ENCODE measurements around the gene NELFB.
"Not testable (repeated sequence)": the region's sequence is repeated elsewhere in the genome, so short reads cannot be mapped to it uniquely, and the experiment has no call there.

NELFB gene

DNA sequence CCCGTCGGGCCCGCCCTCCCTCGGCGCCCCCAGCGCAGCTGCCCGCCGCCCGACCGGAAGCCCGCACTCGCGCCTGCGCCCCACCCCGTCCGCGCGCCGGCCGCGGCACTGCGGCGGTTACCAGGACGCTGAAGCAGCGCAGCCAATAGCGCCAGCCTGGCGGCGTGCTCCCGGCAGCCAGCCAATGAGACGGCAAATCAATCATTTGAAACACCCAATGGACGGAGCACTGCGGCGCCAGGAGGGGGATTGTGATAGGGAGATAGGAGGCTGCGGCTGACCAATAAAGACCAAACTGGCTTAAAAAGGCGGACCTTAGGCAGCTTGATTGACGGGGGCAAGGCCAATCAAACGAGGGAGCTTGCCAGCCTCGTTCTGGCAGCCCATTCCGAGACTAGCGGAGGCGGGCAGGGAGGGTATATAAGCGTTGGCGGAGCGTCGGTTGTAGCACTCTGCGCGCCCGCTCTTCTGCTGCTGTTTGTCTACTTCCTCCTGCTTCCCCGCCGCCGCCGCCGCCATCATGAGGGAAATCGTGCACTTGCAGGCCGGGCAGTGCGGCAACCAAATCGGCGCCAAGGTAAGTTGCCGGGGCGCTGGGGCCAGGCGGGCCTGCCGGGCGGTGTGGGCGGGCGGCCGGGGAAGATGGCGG lies 14.2 kb upstream of the NELFB start, which contains the start of gene TUBB4B:
Gene TUBB4B (plus strand): TSS at position 447 of the 649 bp plus-strand sequence. CDS start 74 bp downstream, at position 521.
- TF ChIP-seq, protein P1, sequence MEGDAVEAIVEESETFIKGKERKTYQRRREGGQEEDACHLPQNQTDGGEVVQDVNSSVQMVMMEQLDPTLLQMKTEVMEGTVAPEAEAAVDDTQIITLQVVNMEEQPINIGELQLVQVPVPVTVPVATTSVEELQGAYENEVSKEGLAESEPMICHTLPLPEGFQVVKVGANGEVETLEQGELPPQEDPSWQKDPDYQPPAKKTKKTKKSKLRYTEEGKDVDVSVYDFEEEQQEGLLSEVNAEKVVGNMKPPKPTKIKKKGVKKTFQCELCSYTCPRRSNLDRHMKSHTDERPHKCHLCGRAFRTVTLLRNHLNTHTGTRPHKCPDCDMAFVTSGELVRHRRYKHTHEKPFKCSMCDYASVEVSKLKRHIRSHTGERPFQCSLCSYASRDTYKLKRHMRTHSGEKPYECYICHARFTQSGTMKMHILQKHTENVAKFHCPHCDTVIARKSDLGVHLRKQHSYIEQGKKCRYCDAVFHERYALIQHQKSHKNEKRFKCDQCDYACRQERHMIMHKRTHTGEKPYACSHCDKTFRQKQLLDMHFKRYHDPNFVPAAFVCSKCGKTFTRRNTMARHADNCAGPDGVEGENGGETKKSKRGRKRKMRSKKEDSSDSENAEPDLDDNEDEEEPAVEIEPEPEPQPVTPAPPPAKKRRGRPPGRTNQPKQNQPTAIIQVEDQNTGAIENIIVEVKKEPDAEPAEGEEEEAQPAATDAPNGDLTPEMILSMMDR (IDR thresholded peaks at IDR 0.05; ENCODE audit: low read depth, low read length) = no peak
- TF ChIP-seq EZH2phosphoT487 (IDR thresholded peaks at IDR 0.05; ENCODE audit: low read depth) = no peak
- H3K79me2 ChIP-seq (ENCODE audit: low read length) = peaks cover 47% of the 10 kb centered on the region
- peak within 1 kb of the TSS; percentile 95 for H3K4me2 ChIP-seq (ENCODE audit: low read length)
- H2AFZ ChIP-seq (ENCODE audit: low read depth, low read length) = no peak within 1 kb of the TSS; the same call in 1 of the 2 replicates
- peaks cover 26% of the 10 kb centered on the region for H4K20me1 ChIP-seq (ENCODE audit: insufficient read depth, low read length)
- peak within 1 kb of the TSS; percentile 97 for H3K4me3 ChIP-seq (ENCODE audit: low read length)
- H3K9me3 ChIP-seq (ENCODE audit: insufficient read depth, low read length) = no peaks in the 10 kb centered on the region
- H3K9ac ChIP-seq (ENCODE audit: low read length) = peak within 1 kb of the TSS; percentile 91
- peak within 1 kb of the TSS; percentile 88 for H3K27ac ChIP-seq (ENCODE audit: low read length)
- peaks cover 30% of the 10 kb centered on the region for H3K4me1 ChIP-seq (ENCODE audit: low read length)
- H3K27me3 ChIP-seq (ENCODE audit: low read depth, low read length) = no peaks in the 10 kb centered on the region
- peaks cover 20% of the 10 kb centered on the region for H3K36me3 ChIP-seq (replicated peaks; ENCODE audit: low read depth, low read length)

DNA sequence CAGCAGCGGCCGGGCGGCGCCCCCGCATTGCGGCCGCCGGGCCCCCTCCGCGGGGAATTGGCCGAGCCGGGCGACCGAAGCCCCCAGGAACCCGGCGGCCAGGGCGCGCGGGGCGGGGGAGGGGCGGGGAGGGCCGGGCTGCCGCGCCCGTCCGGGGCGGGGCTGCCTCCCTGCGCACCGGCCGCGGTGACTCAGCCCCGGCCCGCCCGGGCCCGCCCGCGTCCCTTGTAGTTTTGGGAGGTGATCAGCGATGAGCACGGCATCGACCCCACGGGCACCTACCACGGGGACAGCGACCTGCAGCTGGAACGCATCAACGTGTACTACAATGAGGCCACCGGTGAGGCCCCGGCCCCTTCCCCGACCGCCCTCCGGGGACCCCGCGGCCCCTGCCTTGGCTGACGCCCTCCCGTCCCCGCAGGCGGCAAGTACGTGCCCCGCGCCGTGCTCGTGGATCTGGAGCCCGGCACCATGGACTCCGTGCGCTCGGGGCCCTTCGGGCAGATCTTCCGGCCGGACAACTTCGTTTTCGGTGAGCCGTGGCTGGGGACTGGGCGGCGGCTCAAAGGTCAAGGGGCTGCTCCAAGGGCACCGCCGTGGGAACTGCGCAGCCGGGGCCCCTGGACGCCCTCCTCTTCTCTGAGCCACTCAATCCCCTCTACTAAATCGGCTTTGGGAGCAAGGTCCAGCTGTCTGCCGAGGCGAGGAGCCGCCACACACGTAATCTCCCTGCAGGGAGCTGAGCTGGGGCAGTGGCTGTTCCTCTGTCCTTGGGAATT lies 13.4 kb upstream of the NELFB start:
- peak overlapping the region; percentile 95 for H3K4me2 ChIP-seq (ENCODE audit: low read length)
- H3K9me3 ChIP-seq (ENCODE audit: insufficient read depth, low read length) = no peaks in the 10 kb centered on the region
- TF ChIP-seq EZH2phosphoT487 (IDR thresholded peaks at IDR 0.05; ENCODE audit: low read depth) = no peak
- TF ChIP-seq, protein P1 (IDR thresholded peaks at IDR 0.05; ENCODE audit: low read depth, low read length) = no peak
- no peak overlapping the region for H2AFZ ChIP-seq (ENCODE audit: low read depth, low read length)
- peaks cover 26% of the 10 kb centered on the region for H4K20me1 ChIP-seq (ENCODE audit: insufficient read depth, low read length)
- no peaks in the 10 kb centered on the region for H3K27me3 ChIP-seq (ENCODE audit: low read depth, low read length)
- peaks cover 24% of the 10 kb centered on the region for H3K4me1 ChIP-seq (ENCODE audit: low read length)
- peak overlapping the region; percentile 91 for H3K9ac ChIP-seq (ENCODE audit: low read length)
- peaks cover 47% of the 10 kb centered on the region for H3K79me2 ChIP-seq (ENCODE audit: low read length)
- H3K27ac ChIP-seq (ENCODE audit: low read length) = peak overlapping the region; percentile 63
- H3K36me3 ChIP-seq (replicated peaks; ENCODE audit: low read depth, low read length) = peaks cover 20% of the 10 kb centered on the region
- peak overlapping the region; percentile 97 for H3K4me3 ChIP-seq (ENCODE audit: low read length)

DNA sequence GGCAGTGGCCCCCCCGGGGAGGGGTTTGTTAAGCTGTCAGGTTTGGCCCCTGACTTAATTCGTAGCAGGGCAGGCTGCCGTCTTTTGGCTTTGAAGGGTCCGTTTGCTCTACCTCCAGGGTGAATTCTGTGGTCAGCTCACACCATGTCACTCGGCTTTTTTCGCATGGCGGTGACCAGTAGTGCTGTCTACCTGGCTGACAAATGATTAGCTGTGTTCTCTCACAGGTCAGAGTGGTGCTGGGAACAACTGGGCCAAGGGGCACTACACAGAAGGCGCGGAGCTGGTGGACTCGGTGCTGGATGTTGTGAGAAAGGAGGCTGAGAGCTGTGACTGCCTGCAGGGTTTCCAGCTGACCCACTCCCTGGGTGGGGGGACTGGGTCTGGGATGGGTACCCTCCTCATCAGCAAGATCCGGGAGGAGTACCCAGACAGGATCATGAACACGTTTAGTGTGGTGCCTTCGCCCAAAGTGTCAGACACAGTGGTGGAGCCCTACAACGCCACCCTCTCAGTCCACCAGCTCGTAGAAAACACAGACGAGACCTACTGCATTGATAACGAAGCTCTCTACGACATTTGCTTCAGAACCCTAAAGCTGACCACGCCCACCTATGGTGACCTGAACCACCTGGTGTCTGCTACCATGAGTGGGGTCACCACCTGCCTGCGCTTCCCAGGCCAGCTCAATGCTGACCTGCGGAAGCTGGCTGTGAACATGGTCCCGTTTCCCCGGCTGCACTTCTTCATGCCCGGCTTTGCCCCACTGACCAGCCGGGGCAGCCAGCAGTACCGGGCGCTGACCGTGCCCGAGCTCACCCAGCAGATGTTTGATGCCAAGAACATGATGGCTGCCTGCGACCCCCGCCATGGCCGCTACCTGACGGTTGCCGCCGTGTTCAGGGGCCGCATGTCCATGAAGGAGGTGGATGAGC lies 12.6 kb upstream of the NELFB start:
- H3K4me3 ChIP-seq (ENCODE audit: low read length) = peak overlapping the region; percentile 97
- H3K27ac ChIP-seq (ENCODE audit: low read length) = no peak overlapping the region
- peak overlapping the region; percentile 91 for H3K9ac ChIP-seq (ENCODE audit: low read length)
- H3K79me2 ChIP-seq (ENCODE audit: low read length) = peaks cover 43% of the 10 kb centered on the region
- no peak overlapping the region for H2AFZ ChIP-seq (ENCODE audit: low read depth, low read length)
- peaks cover 26% of the 10 kb centered on the region for H4K20me1 ChIP-seq (ENCODE audit: insufficient read depth, low read length)
- TF ChIP-seq, protein P1 (IDR thresholded peaks at IDR 0.05; ENCODE audit: low read depth, low read length) = no peak
- TF ChIP-seq EZH2phosphoT487 (IDR thresholded peaks at IDR 0.05; ENCODE audit: low read depth) = no peak
- peaks cover 16% of the 10 kb centered on the region for H3K4me1 ChIP-seq (ENCODE audit: low read length)
- peak overlapping the region; percentile 95 for H3K4me2 ChIP-seq (ENCODE audit: low read length)
- peaks cover 20% of the 10 kb centered on the region for H3K36me3 ChIP-seq (replicated peaks; ENCODE audit: low read depth, low read length)
- H3K27me3 ChIP-seq (ENCODE audit: low read depth, low read length) = no peaks in the 10 kb centered on the region
- no peaks in the 10 kb centered on the region for H3K9me3 ChIP-seq (ENCODE audit: insufficient read depth, low read length)

DNA sequence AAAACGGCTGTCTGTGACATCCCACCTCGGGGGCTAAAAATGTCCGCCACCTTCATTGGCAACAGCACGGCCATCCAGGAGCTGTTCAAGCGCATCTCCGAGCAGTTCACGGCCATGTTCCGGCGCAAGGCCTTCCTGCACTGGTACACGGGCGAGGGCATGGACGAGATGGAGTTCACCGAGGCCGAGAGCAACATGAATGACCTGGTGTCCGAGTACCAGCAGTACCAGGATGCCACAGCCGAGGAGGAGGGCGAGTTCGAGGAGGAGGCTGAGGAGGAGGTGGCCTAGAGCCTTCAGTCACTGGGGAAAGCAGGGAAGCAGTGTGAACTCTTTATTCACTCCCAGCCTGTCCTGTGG lies 11.9 kb upstream of the NELFB start:
- not testable (repeated sequence) for H3K9ac ChIP-seq (ENCODE audit: low read length); H3K4me2 ChIP-seq (ENCODE audit: low read length)

More for the DNA sequence above, 11.9 kb upstream of the NELFB start:
- Histone ChIP-seq H3K79me2 (ENCODE audit: low read length) (peaks cover 40% of the 10 kb centered on the region), H4K20me1 (ENCODE audit: insufficient read depth, low read length) (peaks cover 26% of the 10 kb centered on the region), H3K36me3 (replicated peaks; ENCODE audit: low read depth, low read length) (peaks cover 20% of the 10 kb centered on the region)
- not testable (repeated sequence) for H3K4me3 ChIP-seq (ENCODE audit: low read length); H3K27ac ChIP-seq (ENCODE audit: low read length); H3K27me3 ChIP-seq (ENCODE audit: low read depth, low read length); H3K9me3 ChIP-seq (ENCODE audit: insufficient read depth, low read length); H3K4me1 ChIP-seq (ENCODE audit: low read length); H2AFZ ChIP-seq (ENCODE audit: low read depth, low read length)

Measured in OCI-LY3 (cell line).